OCI-LY3 (cell line): Measurements from ENCODE around the gene MBNL1.

Experiments used
- H2AFZ ChIP-seq: fragments of 200-600, 300-600 bp; shearing (Covaris generic); 2 replicates; pipeline ENCODE4 v1.6.0; 2014; ENCODE audit warnings: antibody characterized with exemption, low read depth, low read length
- H3K27ac ChIP-seq: fragments of 200-600, 300-600 bp; sonication (generic); 2 replicates; pipeline ENCODE4 v1.5.1; 2014; ENCODE audit warnings: mild to moderate bottlenecking, low read length, moderate library complexity, mixed read lengths
- H3K27me3 ChIP-seq: fragments of 200-600, 300-600 bp; sonication (generic); 2 replicates; pipeline ENCODE4 v1.6.1; 2014; ENCODE audit warnings: low read depth, low read length, mixed read lengths
- H3K36me3 ChIP-seq: fragments of 200-600, 300-600 bp; sonication (generic); replicated peaks from 2 replicates; pipeline ENCODE3; 2014; ENCODE audit warnings: low read depth, low read length, mixed read lengths
- H3K4me1 ChIP-seq: fragments of 300-600, 200-600 bp; sonication (generic); 2 replicates; pipeline ENCODE4 v1.6.1; 2014; ENCODE audit warnings: low read length, mixed read lengths
- H3K4me2 ChIP-seq: fragments of 200-600, 300-600 bp; sonication (generic); 2 replicates; pipeline ENCODE4 v1.6.1; 2014; ENCODE audit warnings: low read length, mixed read lengths
- H3K4me3 ChIP-seq: fragments of 300-600, 200-600 bp; sonication (generic); 2 replicates; pipeline ENCODE4 v1.5.1; 2014; ENCODE audit warnings: antibody characterized with exemption, mild to moderate bottlenecking, low read length, moderate library complexity
- H3K79me2 ChIP-seq: fragments of 300-600, 200-600 bp; shearing (Covaris generic); 2 replicates; pipeline ENCODE4 v1.6.1; 2014; ENCODE audit warnings: mild to moderate bottlenecking, low read length, mixed read lengths
- H3K9ac ChIP-seq: fragments of 300-600, 200-600 bp; shearing (Covaris generic); 2 replicates; pipeline ENCODE4 v1.6.0; 2014; ENCODE audit warnings: mild to moderate bottlenecking, low read length, moderate library complexity
- H3K9me3 ChIP-seq: fragments of 200-600, 300-600 bp; shearing (Covaris generic); 2 replicates; pipeline ENCODE4 v1.6.1; 2014; ENCODE audit warnings: low read length, mixed read lengths; ENCODE audit not compliant: insufficient read depth
- H4K20me1 ChIP-seq: fragments of 200-600, 300-600 bp; sonication (generic); 2 replicates; pipeline ENCODE4 v1.6.1; 2016; ENCODE audit warnings: low read length, mixed read lengths; ENCODE audit not compliant: insufficient read depth
- CTCF ChIP-seq: fragments of 200-600, 300-600 bp; sonication (generic); IDR thresholded peaks from 2 replicates; pipeline ENCODE4 v1.5.1; 2014; ENCODE audit warnings: antibody characterized with exemption, low read length, low read depth
- EZH2phosphoT487 ChIP-seq: fragments of 200-600 bp; shearing (Covaris generic); IDR thresholded peaks from 2 replicates; pipeline ENCODE4 v1.6.1; 2018; ENCODE audit warnings: antibody characterized with exemption, mixed run types, low read depth

The MBNL1 gene

GRCh38 chr3:152225201-152225600, 43.5 kb upstream of the MBNL1 start:
- H3K27ac ChIP-seq = no peak overlapping the region
- no peak overlapping the region for H3K4me3 ChIP-seq
- no peaks in the 10 kb centered on the region for H4K20me1 ChIP-seq
- no peaks in the 10 kb centered on the region for H3K36me3 ChIP-seq
- H3K9me3 ChIP-seq = no peaks in the 10 kb centered on the region
- no peak overlapping the region for H2AFZ ChIP-seq
- H3K4me1 ChIP-seq = peaks cover 42% of the 10 kb centered on the region
- no peak overlapping the region for H3K4me2 ChIP-seq
- no peaks in the 10 kb centered on the region for H3K79me2 ChIP-seq
- no peaks in the 10 kb centered on the region for H3K27me3 ChIP-seq
- no peak overlapping the region for H3K9ac ChIP-seq
- TF ChIP-seq CTCF (no peak), EZH2phosphoT487 (no peak)

GRCh38 chr3:152226176-152226575, 42.6 kb upstream of the MBNL1 start:
- H3K9me3 ChIP-seq = no peaks in the 10 kb centered on the region
- H3K27ac ChIP-seq = no peak overlapping the region
- H4K20me1 ChIP-seq = no peaks in the 10 kb centered on the region
- H3K4me3 ChIP-seq = no peak overlapping the region
- H2AFZ ChIP-seq = no peak overlapping the region
- H3K4me2 ChIP-seq = no peak overlapping the region
- H3K79me2 ChIP-seq = no peaks in the 10 kb centered on the region
- no peaks in the 10 kb centered on the region for H3K36me3 ChIP-seq
- no peak overlapping the region for H3K9ac ChIP-seq
- peaks cover 38% of the 10 kb centered on the region for H3K4me1 ChIP-seq
- H3K27me3 ChIP-seq = no peaks in the 10 kb centered on the region
- TF ChIP-seq CTCF (no peak), EZH2phosphoT487 (no peak)

GRCh38 chr3:152227027-152227426, 41.7 kb upstream of the MBNL1 start:
- Histone ChIP-seq H3K9ac (no peak overlapping the region), H3K79me2 (no peaks in the 10 kb centered on the region), H3K4me2 (no peak overlapping the region), H3K27me3 (no peaks in the 10 kb centered on the region), H3K4me3 (no peak overlapping the region), H3K36me3 (no peaks in the 10 kb centered on the region), H2AFZ (no peak overlapping the region), H3K27ac (no peak overlapping the region), H3K9me3 (no peaks in the 10 kb centered on the region), H4K20me1 (no peaks in the 10 kb centered on the region), H3K4me1 (peaks cover 34% of the 10 kb centered on the region)
- TF ChIP-seq CTCF = no peak
- TF ChIP-seq EZH2phosphoT487 = no peak

- peaks cover 37% of the 10 kb centered on the region for H3K4me1 ChIP-seq
- H3K36me3 ChIP-seq = no peaks in the 10 kb centered on the region
- no peaks in the 10 kb centered on the region for H3K79me2 ChIP-seq
- no peak overlapping the region for H3K27ac ChIP-seq
- no peaks in the 10 kb centered on the region for H3K9me3 ChIP-seq
- no peaks in the 10 kb centered on the region for H3K27me3 ChIP-seq
- no peak overlapping the region for H3K9ac ChIP-seq
- no peak overlapping the region for H2AFZ ChIP-seq
- no peak overlapping the region for H3K4me3 ChIP-seq
- H4K20me1 ChIP-seq = no peaks in the 10 kb centered on the region
- TF ChIP-seq CTCF = no peak; the same call in 1 of the 2 replicates
- no peak for TF ChIP-seq EZH2phosphoT487
- no peak overlapping the region for H3K4me2 ChIP-seq
Measured at GRCh38 chr3:152229692-152230091, 39.0 kb upstream of the MBNL1 start.
